NCI-H1694 treated with DMSO at 0.1 percent for 48 hours (cell line): Measurements from ENCODE around the gene ZSCAN26.

Source experiments
- DNase-seq: peaks from one replicate; lab custom pipeline; 2025; lab: John Stamatoyannopoulos, UW

ZSCAN26 gene

DNA sequence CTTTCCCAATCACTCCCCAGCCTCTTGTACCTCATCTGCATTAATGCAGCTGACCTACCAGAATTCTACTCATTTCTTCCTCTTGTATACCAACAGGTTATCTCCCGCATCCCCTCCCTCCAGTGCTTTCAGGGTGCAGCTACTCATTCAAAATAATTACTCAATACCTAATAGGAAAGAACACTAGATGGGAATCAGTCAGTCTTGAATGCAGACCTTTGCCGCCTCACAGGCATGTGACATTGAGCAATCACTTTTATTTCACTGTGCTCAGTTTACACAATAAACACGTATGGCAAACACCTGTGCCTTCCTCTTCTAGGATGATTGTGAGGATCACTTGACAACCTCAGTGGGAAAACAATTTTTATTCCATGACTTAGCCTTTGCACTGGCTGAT is 55.7 kb downstream of the ZSCAN26 start:
- no peak for DNase-seq

DNA sequence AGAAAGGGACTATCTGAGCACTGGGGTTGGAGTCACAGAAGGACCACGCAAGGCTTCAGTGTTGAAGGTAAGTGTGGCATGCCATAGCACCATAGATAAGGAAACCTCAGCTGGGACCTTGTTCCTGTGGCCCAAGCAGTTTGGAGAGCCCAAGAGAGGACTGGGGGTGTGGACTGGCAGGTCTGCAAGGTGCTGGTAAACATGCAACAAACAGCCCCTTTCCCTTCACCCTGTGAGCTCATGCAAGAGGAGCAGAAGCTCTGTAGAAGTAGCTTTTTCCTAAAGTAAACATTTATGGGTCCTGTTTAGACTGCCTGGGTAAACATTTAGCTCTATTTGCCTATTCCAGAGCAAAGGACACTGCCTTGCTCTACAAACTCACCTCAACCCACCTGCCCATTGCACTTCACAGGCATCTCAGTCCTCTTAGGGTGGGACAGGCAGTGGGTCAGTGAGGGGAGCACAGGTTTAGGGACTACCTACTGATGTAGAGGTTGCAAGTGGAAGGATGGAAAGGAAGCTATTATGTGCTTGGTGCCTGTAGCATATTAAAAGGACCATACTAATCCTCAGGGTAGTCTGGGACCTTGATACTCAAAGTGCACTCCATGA is 57.0 kb downstream of the ZSCAN26 start:
- no peak for DNase-seq

DNA sequence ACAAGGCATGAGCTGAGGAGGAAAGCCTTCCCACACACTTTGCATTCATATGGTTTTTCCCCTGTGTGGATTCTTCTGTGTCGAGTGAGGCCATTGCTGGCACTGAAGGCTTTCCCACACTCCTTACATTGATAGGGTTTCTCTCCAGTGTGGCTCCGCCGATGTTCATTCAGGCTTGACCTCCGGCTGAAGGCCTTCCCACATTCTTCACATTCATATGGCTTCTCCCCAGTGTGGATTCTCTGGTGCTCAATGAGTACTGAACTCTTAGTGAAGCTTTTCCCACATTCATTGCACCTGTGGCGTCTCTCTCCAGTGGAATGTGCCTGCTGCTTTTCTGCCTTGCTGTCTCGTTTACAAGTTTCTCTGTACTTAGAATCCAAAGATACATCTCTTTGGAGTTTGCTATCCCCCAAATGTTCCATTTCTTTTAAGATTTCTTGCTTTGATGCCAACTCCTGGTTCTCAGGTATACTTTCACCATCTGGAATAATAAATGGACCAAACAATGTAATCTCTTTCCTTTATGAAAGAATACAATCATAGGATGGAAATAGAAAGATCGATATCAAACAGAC is 59.5 kb downstream of the ZSCAN26 start:
- no peak for DNase-seq
